GM23338 (cell line): ENCODE results near the gene TAF10. TPM values are rescaled to one million over a fixed set of nuclear protein-coding genes. Genes with fewer than 3 reads are reported as not detected.

Experiments
- ATAC-seq: fragments of 200-7000 bp; cut with Tn5 transposase; 3 replicates; pipeline ENCODE4 v1.9.1; 2020
- DNase-seq: peaks from one replicate; pipeline ENCODE4 v3.0.0-alpha.2; 2015; ENCODE audit warnings: low spot score
- H2AFZ ChIP-seq: fragments of 200-600 bp; sonication (generic); 2 replicates; pipeline ENCODE4 v1.8.0; 2016; ENCODE audit warnings: antibody characterized with exemption, mild to moderate bottlenecking, moderate library complexity
- H3F3A ChIP-seq: fragments of 200-600 bp; sonication (generic); replicated peaks from 2 replicates; pipeline ENCODE4 v1.8.0; 2017; ENCODE audit warnings: antibody characterized with exemption, mixed run types, low read depth
- H3K27ac ChIP-seq: fragments of 200-600 bp; sonication (generic); 2 replicates; pipeline ENCODE4 v1.6.1; 2016; ENCODE audit warnings: low read depth
- H3K27me3 ChIP-seq: fragments of 200-600 bp; sonication (generic); 2 replicates; pipeline ENCODE4 v1.8.0; 2016; ENCODE audit warnings: mild to moderate bottlenecking, mixed run types, moderate library complexity; ENCODE audit not compliant: insufficient read depth
- H3K36me3 ChIP-seq: fragments of 200-600 bp; sonication (generic); 2 replicates; pipeline ENCODE4 v1.8.0; 2016; ENCODE audit warnings: mild to moderate bottlenecking; ENCODE audit not compliant: insufficient read depth
- H3K4me1 ChIP-seq: fragments of 200-600 bp; sonication (generic); 2 replicates; pipeline ENCODE4 v1.8.0; 2016; ENCODE audit warnings: mild to moderate bottlenecking, moderate library complexity; ENCODE audit not compliant: insufficient read depth
- H3K4me2 ChIP-seq: fragments of 200-600 bp; sonication (generic); 2 replicates; pipeline ENCODE4 v1.7.1; 2017; ENCODE audit warnings: mixed run types
- H3K4me3 ChIP-seq: fragments of 200-600 bp; sonication (generic); 2 replicates; pipeline ENCODE4 v1.6.1; 2016; ENCODE audit warnings: mixed run types
- H3K79me2 ChIP-seq: fragments of 200-600 bp; sonication (generic); replicated peaks from 2 replicates; pipeline ENCODE4 v1.8.0; 2017; ENCODE audit warnings: mild to moderate bottlenecking; ENCODE audit not compliant: insufficient read depth
- H3K9me2 ChIP-seq: fragments of 200-600 bp; sonication (generic); 2 replicates; pipeline ENCODE4 v1.8.0; 2017; ENCODE audit not compliant: insufficient read depth
- H4K20me1 ChIP-seq: fragments of 200-600 bp; sonication (generic); replicated peaks from 2 replicates; pipeline ENCODE4 v1.8.0; 2017; ENCODE audit warnings: mild to moderate bottlenecking; ENCODE audit not compliant: insufficient read depth
- H3K27ac Mint-ChIP-seq: 2 replicates; pipeline ENCODE4 v1.8.0; 2020; ENCODE audit warnings: inconsistent platforms, mild to moderate bottlenecking, moderate library complexity, mixed read lengths
- H3K27me3 Mint-ChIP-seq: 3 replicates; pipeline ENCODE4 v1.8.0; 2022; ENCODE audit warnings: low read depth, mild to moderate bottlenecking, moderate library complexity, mixed read lengths, inconsistent platforms; ENCODE audit not compliant: insufficient read depth, poor library complexity
- H3K36me3 Mint-ChIP-seq: 3 replicates; pipeline ENCODE4 v1.8.0; 2021; ENCODE audit warnings: low read depth, mild to moderate bottlenecking, inconsistent platforms, moderate library complexity, mixed read lengths
- H3K4me1 Mint-ChIP-seq: 3 replicates; pipeline ENCODE4 v1.8.0; 2020; ENCODE audit warnings: mild to moderate bottlenecking, inconsistent platforms, mixed read lengths
- H3K4me3 Mint-ChIP-seq: 3 replicates; pipeline ENCODE4 v1.8.0; 2021; ENCODE audit warnings: moderate library complexity, mild to moderate bottlenecking, inconsistent platforms, mixed read lengths
- H3K9me3 Mint-ChIP-seq: 3 replicates; pipeline ENCODE4 v1.8.0; 2020; ENCODE audit warnings: moderate library complexity, mild to moderate bottlenecking, inconsistent platforms, mixed read lengths
- EZH2phosphoT487 ChIP-seq: fragments of 200-600 bp; sonication (generic); IDR thresholded peaks from one replicate; pipeline ENCODE4 v1.8.1; 2018; ENCODE audit warnings: antibody characterized with exemption; ENCODE audit not compliant: unreplicated experiment
- JUNB ChIP-seq: IDR thresholded peaks from one replicate; pipeline ENCODE4 v1.6.1; 2016; ENCODE audit warnings: antibody characterized with exemption; ENCODE audit not compliant: unreplicated experiment
- polyA plus RNA-seq: library from polyadenylated mRNA; unstranded; fragments of >200 nt; fragmentation: Nextera tagmentation; extraction: Ambion mirVana; gene quantifications from 2 replicates; pipeline ENCODE4 v1.2.1, GENCODE V29; 2016
- total RNA-seq: library from RNA; depleted of rRNA; stranded (reverse); fragments of >200 nt; shearing (Covaris generic); gene quantifications from 2 replicates; pipeline ENCODE4 v1.2.3, GENCODE V29; 2014
- TF ChIP-seq, protein P1 (sequence below): IDR thresholded peaks from one replicate; pipeline ENCODE4 v1.6.1; 2018; ENCODE audit warnings: antibody characterized with exemption; ENCODE audit not compliant: unreplicated experiment
- TF ChIP-seq, protein P2 (sequence below): fragments of 250-450 bp; sonication (Bioruptor Pico); IDR thresholded peaks from 2 replicates; pipeline ENCODE4 v1.5.0; 2020; ENCODE audit warnings: mild to moderate bottlenecking, moderate library complexity
- TF ChIP-seq, protein P3 (sequence below), 2 experiments: fragments of 200-600 bp in 1 of 2; sonication (generic) in 1 of 2; conservative IDR thresholded peaks; 2 replicates each; pipeline versions ENCODE4 v1.5.1 to v1.6.1; 2016 to 2017; ENCODE audit warnings: antibody characterized with exemption in 2 of 2, low read depth in 2 of 2, mild to moderate bottlenecking in 2 of 2, moderate library complexity in 1 of 2

Gene TAF10
- total and polyA plus RNA-seq, 2 experiments from 2014 or later, result 108 to 253 TPM

DNA sequence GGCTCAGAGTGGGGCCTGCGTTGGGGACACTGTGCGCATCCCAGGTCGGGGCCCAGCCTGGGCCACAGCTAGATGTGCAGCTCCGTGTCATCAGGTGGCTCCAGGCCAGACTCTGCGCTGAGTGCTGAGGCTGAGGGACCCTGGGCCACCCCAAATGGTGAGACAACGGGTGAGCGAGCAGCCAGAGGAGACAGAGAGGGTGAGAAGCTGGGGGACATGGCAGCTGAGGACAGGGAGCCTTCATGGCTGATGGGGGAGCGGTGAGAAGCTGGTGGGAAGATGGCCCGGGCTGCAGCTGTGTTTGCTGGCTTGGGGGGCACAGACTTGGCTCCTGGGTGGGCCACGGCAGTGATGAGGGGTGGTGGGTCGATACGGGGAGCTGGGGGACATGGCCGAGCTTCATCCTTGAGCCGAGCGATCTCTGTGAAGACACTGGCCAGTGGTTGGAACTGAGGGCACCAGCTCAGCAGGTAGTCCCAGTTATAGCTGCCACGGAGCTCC, 9.7 kb upstream of the TAF10 start:
- no peaks in the 10 kb centered on the region for H3K9me2 ChIP-seq
- no peak for DNase-seq
- H2AFZ ChIP-seq, result no peak overlapping the region
- TF ChIP-seq, protein P1, sequence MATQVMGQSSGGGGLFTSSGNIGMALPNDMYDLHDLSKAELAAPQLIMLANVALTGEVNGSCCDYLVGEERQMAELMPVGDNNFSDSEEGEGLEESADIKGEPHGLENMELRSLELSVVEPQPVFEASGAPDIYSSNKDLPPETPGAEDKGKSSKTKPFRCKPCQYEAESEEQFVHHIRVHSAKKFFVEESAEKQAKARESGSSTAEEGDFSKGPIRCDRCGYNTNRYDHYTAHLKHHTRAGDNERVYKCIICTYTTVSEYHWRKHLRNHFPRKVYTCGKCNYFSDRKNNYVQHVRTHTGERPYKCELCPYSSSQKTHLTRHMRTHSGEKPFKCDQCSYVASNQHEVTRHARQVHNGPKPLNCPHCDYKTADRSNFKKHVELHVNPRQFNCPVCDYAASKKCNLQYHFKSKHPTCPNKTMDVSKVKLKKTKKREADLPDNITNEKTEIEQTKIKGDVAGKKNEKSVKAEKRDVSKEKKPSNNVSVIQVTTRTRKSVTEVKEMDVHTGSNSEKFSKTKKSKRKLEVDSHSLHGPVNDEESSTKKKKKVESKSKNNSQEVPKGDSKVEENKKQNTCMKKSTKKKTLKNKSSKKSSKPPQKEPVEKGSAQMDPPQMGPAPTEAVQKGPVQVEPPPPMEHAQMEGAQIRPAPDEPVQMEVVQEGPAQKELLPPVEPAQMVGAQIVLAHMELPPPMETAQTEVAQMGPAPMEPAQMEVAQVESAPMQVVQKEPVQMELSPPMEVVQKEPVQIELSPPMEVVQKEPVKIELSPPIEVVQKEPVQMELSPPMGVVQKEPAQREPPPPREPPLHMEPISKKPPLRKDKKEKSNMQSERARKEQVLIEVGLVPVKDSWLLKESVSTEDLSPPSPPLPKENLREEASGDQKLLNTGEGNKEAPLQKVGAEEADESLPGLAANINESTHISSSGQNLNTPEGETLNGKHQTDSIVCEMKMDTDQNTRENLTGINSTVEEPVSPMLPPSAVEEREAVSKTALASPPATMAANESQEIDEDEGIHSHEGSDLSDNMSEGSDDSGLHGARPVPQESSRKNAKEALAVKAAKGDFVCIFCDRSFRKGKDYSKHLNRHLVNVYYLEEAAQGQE, result no peak
- no peak overlapping the region for H3K4me2 ChIP-seq
- peaks cover 9% of the 10 kb centered on the region; the same call in 1 of the 2 replicates for H3K79me2 ChIP-seq
- no peaks in the 10 kb centered on the region for H3K36me3 ChIP-seq
- H3K4me3 ChIP-seq, result no peak overlapping the region
- H3K4me1 Mint-ChIP-seq, result no peaks in the 10 kb centered on the region
- peaks cover 8% of the 10 kb centered on the region for H3K27me3 Mint-ChIP-seq
- no peaks in the 10 kb centered on the region for H3F3A ChIP-seq
- no peak overlapping the region for H3K4me3 Mint-ChIP-seq
- ATAC-seq, result no peak
- H3K9me3 Mint-ChIP-seq, result no peaks in the 10 kb centered on the region
- no peaks in the 10 kb centered on the region for H3K27me3 ChIP-seq
- peaks cover 9% of the 10 kb centered on the region for H3K4me1 ChIP-seq
- no peak overlapping the region for H3K27ac Mint-ChIP-seq
- H4K20me1 ChIP-seq, result no peaks in the 10 kb centered on the region
- no peak overlapping the region for H3K27ac ChIP-seq
- H3K36me3 Mint-ChIP-seq, result peaks cover 7% of the 10 kb centered on the region; the same call in 2 of the 3 replicates

DNA sequence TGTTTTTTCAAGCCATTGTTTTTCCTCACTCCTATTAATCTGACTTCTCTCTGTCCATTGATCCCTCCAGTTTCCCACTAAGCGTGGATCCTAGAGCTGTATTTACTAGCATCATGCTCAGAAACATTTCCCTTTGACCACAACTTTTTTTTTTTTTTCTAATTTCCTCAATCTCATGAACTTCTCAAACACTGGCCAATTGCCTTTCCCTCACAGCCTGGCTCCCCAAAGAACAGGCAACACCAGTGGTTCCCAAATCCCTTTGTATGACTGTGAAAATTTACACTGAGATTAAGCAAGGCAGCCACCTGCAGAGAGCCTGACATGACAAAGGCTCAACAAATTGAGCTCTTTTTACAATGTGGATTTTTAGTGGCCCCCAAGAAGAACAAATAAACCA, 8.6 kb upstream of the TAF10 start:
- Histone ChIP-seq H4K20me1 (no peaks in the 10 kb centered on the region), H3K4me3 (no peak overlapping the region), H3K9me2 (no peaks in the 10 kb centered on the region), H3K36me3 (no peaks in the 10 kb centered on the region), H3K27ac (no peak overlapping the region), H3K27me3 (no peaks in the 10 kb centered on the region), H3K4me1 (peaks cover 9% of the 10 kb centered on the region), H2AFZ (no peak overlapping the region), H3K79me2 (peaks cover 9% of the 10 kb centered on the region; the same call in 1 of the 2 replicates), H3F3A (no peaks in the 10 kb centered on the region), H3K4me2 (no peak overlapping the region)
- TF ChIP-seq, protein P2, sequence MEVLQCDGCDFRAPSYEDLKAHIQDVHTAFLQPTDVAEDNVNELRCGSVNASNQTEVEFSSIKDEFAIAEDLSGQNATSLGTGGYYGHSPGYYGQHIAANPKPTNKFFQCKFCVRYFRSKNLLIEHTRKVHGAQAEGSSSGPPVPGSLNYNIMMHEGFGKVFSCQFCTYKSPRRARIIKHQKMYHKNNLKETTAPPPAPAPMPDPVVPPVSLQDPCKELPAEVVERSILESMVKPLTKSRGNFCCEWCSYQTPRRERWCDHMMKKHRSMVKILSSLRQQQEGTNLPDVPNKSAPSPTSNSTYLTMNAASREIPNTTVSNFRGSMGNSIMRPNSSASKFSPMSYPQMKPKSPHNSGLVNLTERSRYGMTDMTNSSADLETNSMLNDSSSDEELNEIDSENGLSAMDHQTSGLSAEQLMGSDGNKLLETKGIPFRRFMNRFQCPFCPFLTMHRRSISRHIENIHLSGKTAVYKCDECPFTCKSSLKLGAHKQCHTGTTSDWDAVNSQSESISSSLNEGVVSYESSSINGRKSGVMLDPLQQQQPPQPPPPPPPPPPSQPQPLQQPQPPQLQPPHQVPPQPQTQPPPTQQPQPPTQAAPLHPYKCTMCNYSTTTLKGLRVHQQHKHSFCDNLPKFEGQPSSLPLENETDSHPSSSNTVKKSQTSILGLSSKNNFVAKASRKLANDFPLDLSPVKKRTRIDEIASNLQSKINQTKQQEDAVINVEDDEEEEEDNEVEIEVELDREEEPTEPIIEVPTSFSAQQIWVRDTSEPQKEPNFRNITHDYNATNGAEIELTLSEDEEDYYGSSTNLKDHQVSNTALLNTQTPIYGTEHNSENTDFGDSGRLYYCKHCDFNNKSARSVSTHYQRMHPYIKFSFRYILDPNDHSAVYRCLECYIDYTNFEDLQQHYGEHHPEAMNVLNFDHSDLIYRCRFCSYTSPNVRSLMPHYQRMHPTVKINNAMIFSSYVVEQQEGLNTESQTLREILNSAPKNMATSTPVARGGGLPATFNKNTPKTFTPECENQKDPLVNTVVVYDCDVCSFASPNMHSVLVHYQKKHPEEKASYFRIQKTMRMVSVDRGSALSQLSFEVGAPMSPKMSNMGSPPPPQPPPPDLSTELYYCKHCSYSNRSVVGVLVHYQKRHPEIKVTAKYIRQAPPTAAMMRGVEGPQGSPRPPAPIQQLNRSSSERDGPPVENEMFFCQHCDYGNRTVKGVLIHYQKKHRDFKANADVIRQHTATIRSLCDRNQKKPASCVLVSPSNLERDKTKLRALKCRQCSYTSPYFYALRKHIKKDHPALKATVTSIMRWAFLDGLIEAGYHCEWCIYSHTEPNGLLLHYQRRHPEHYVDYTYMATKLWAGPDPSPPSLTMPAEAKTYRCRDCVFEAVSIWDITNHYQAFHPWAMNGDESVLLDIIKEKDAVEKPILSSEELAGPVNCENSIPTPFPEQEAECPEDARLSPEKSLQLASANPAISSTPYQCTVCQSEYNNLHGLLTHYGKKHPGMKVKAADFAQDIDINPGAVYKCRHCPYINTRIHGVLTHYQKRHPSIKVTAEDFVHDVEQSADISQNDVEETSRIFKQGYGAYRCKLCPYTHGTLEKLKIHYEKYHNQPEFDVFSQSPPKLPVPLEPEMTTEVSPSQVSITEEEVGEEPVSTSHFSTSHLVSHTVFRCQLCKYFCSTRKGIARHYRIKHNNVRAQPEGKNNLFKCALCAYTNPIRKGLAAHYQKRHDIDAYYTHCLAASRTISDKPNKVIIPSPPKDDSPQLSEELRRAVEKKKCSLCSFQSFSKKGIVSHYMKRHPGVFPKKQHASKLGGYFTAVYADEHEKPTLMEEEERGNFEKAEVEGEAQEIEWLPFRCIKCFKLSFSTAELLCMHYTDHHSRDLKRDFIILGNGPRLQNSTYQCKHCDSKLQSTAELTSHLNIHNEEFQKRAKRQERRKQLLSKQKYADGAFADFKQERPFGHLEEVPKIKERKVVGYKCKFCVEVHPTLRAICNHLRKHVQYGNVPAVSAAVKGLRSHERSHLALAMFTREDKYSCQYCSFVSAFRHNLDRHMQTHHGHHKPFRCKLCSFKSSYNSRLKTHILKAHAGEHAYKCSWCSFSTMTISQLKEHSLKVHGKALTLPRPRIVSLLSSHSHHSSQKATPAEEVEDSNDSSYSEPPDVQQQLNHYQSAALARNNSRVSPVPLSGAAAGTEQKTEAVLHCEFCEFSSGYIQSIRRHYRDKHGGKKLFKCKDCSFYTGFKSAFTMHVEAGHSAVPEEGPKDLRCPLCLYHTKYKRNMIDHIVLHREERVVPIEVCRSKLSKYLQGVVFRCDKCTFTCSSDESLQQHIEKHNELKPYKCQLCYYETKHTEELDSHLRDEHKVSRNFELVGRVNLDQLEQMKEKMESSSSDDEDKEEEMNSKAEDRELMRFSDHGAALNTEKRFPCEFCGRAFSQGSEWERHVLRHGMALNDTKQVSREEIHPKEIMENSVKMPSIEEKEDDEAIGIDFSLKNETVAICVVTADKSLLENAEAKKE (CRISPR knock-in tag), result no peak
- TF ChIP-seq, protein P3, sequence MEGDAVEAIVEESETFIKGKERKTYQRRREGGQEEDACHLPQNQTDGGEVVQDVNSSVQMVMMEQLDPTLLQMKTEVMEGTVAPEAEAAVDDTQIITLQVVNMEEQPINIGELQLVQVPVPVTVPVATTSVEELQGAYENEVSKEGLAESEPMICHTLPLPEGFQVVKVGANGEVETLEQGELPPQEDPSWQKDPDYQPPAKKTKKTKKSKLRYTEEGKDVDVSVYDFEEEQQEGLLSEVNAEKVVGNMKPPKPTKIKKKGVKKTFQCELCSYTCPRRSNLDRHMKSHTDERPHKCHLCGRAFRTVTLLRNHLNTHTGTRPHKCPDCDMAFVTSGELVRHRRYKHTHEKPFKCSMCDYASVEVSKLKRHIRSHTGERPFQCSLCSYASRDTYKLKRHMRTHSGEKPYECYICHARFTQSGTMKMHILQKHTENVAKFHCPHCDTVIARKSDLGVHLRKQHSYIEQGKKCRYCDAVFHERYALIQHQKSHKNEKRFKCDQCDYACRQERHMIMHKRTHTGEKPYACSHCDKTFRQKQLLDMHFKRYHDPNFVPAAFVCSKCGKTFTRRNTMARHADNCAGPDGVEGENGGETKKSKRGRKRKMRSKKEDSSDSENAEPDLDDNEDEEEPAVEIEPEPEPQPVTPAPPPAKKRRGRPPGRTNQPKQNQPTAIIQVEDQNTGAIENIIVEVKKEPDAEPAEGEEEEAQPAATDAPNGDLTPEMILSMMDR (conservative IDR thresholded peaks at IDR 0.05; ENCODE audit: low read depth in 2 of 2), result no peak
- TF ChIP-seq EZH2phosphoT487, result no peak
- TF ChIP-seq JUNB, result no peak
- DNase-seq, result no peak
- H3K9me3 Mint-ChIP-seq, result no peaks in the 10 kb centered on the region
- H3K27ac Mint-ChIP-seq, result no peak overlapping the region
- no peak for ATAC-seq
- H3K36me3 Mint-ChIP-seq, result peaks cover 5% of the 10 kb centered on the region; the same call in 2 of the 3 replicates
- peaks cover 1% of the 10 kb centered on the region for H3K27me3 Mint-ChIP-seq
- H3K4me3 Mint-ChIP-seq, result no peak overlapping the region
- H3K4me1 Mint-ChIP-seq, result no peaks in the 10 kb centered on the region
